ENCODE data around the gene TMEM233. TPM values are rescaled to one million over a fixed set of nuclear protein-coding genes. Genes with fewer than 3 reads are reported as not detected.

TMEM233 gene
- total RNA-seq, 4 donors from 2014 or later, result 25.2 to 89.1 (median 57.8) TPM

GRCh38 chr12:119661882-119662281 lies 68.3 kb downstream of the TMEM233 start:
- Histone ChIP-seq H3K36me3 (no peaks in the 10 kb centered on the region), H3K9me3 (no peaks in the 10 kb centered on the region), H3K4me1 (peaks cover 1 to 6% of the 10 kb centered on the region in 2 donors), H3K27ac (no peak overlapping the region), H3K27me3 (no peaks in the 10 kb centered on the region), H3K4me3 (no peak overlapping the region)
- ATAC-seq, result no peak
- no peak for DNase-seq
- in situ Hi-C loops (cut with MboI; ENCODE audit: low sequenced_read_pairs in 4 of 4), result loop anchor here in 2 of 4 donors (10.0 to 25.0 kb wide), 2 partner anchors 217 to 225 kb away; no protein-coding TSS in a partner anchor
- intact Hi-C loops (cut with DNase I; ENCODE audit: low total_unique reads), result loop anchor here (10.0 kb wide), 1 partner anchor 417 kb away; no protein-coding TSS in a partner anchor
- TF ChIP-seq CTCF (IDR thresholded peaks at IDR 0.05 in 4 of 5, conservative IDR thresholded peaks at IDR 0.05 in 1 of 5), result no peak
- TF ChIP-seq POLR2A (IDR thresholded peaks at IDR 0.05), result no peak

- in situ Hi-C loops (cut with MboI; ENCODE audit: low sequenced_read_pairs in 4 of 4), result loop anchor here in 2 of 4 donors (10.0 to 25.0 kb wide), 2 partner anchors 220 to 227 kb away; no protein-coding TSS in a partner anchor
These were observed 71.1 kb downstream of the TMEM233 start for GRCh38 chr12:119664642-119665041.

GRCh38 chr12:119665164-119665929 lies 71.8 kb downstream of the TMEM233 start:
- Histone ChIP-seq H3K36me3 (no peaks in the 10 kb centered on the region), H3K4me3 (no peak overlapping the region), H3K4me1 (peaks cover 22 to 23% of the 10 kb centered on the region in 2 donors), H3K27ac (no peak overlapping the region), H3K27me3 (no peaks in the 10 kb centered on the region), H3K9me3 (no peaks in the 10 kb centered on the region)
- intact Hi-C loops (cut with DNase I; ENCODE audit: low total_unique reads) (loop anchor here (5.0 to 10.0 kb wide), 3 partner anchors 73 to 421 kb away; partner anchors contain the start of gene TMEM233), in situ Hi-C loops (cut with MboI; ENCODE audit: low sequenced_read_pairs in 4 of 4) (loop anchor here in 2 of 4 donors (10.0 to 25.0 kb wide), 2 partner anchors 221 to 228 kb away; no protein-coding TSS in a partner anchor)
- DNase-seq, result no peak
- ATAC-seq, result no peak
- no peak for TF ChIP-seq POLR2A (IDR thresholded peaks at IDR 0.05)
- TF ChIP-seq CTCF (IDR thresholded peaks at IDR 0.05 in 4 of 5, conservative IDR thresholded peaks at IDR 0.05 in 1 of 5), result no peak

More at GRCh38 chr12:119664642-119665041, 71.1 kb downstream of the TMEM233 start:
- no peaks in the 10 kb centered on the region for H3K27me3 ChIP-seq
- no peaks in the 10 kb centered on the region for H3K36me3 ChIP-seq
- no peak overlapping the region for H3K27ac ChIP-seq
- H3K4me3 ChIP-seq, result no peak overlapping the region
- no peak for TF ChIP-seq POLR2A (IDR thresholded peaks at IDR 0.05)
- no peak for TF ChIP-seq CTCF (IDR thresholded peaks at IDR 0.05 in 4 of 5, conservative IDR thresholded peaks at IDR 0.05 in 1 of 5)
- H3K9me3 ChIP-seq, result no peaks in the 10 kb centered on the region
- intact Hi-C loops (cut with DNase I; ENCODE audit: low total_unique reads), result loop anchor here (5.0 to 10.0 kb wide), 3 partner anchors 72 to 420 kb away; partner anchors contain the start of gene TMEM233
- ATAC-seq (no peak), DNase-seq (no peak)
- peaks cover 16% of the 10 kb centered on the region in 2 donors for H3K4me1 ChIP-seq

GRCh38 chr12:119666226-119666795 lies 72.7 kb downstream of the TMEM233 start:
- Histone ChIP-seq H3K9me3 (no peaks in the 10 kb centered on the region), H3K36me3 (peaks cover 0 to 1% of the 10 kb centered on the region in 2 donors), H3K4me1 (peaks cover 28 to 32% of the 10 kb centered on the region in 2 donors), H3K27me3 (no peaks in the 10 kb centered on the region), H3K4me3 (no peak overlapping the region), H3K27ac (no peak overlapping the region)
- ATAC-seq, result no peak
- intact Hi-C loops (cut with DNase I; ENCODE audit: low total_unique reads), result loop anchor here (5.0 to 10.0 kb wide), 3 partner anchors 74 to 422 kb away; partner anchors contain the start of gene TMEM233
- TF ChIP-seq POLR2A (IDR thresholded peaks at IDR 0.05), result no peak
- TF ChIP-seq CTCF (IDR thresholded peaks at IDR 0.05 in 4 of 5, conservative IDR thresholded peaks at IDR 0.05 in 1 of 5), result no peak
- in situ Hi-C loops (cut with MboI; ENCODE audit: low sequenced_read_pairs in 4 of 4), result loop anchor here in 2 of 4 donors (10.0 to 25.0 kb wide), 2 partner anchors 222 to 229 kb away; no protein-coding TSS in a partner anchor
- DNase-seq, result no peak

All from gastrocnemius medialis (tissue), 4 donors.